Neural cell (in vitro differentiated cells): ENCODE measurements around the gene C17orf58. TPM values are rescaled to one million over a fixed set of nuclear protein-coding genes. Genes with fewer than 3 reads are reported as not detected.
"Not testable (repeated sequence)": the region's sequence is repeated elsewhere in the genome, so short reads cannot be mapped to it uniquely, and the experiment has no call there.

ENCODE experiments used
- H2AFZ ChIP-seq: fragments of 200-600, 300-800 bp; sonication (generic), shearing (Covaris generic); 2 replicates; pipeline ENCODE4 v1.6.0; 2014; ENCODE audit warnings: low read depth, mild to moderate bottlenecking, antibody characterized with exemption, low read length, moderate library complexity
- H3F3A ChIP-seq: fragments of 200-600 bp; shearing (Covaris generic); 2 replicates; pipeline ENCODE4 v1.6.1; 2016; ENCODE audit warnings: mild to moderate bottlenecking, moderate library complexity, mixed read lengths, antibody characterized with exemption, low read length; ENCODE audit not compliant: insufficient read depth, poor library complexity, severe bottlenecking
- H3K27ac ChIP-seq: fragments of 200-600, 300-800 bp; sonication (generic), shearing (Covaris generic); 2 replicates; pipeline ENCODE4 v1.5.1; 2014; ENCODE audit warnings: mild to moderate bottlenecking, low read length, moderate library complexity
- H3K27me3 ChIP-seq: fragments of 300-800, 200-600 bp; sonication (generic), shearing (Covaris generic); 2 replicates; pipeline ENCODE4 v1.6.0; 2014; ENCODE audit warnings: mild to moderate bottlenecking, low read depth, low read length, moderate library complexity; ENCODE audit not compliant: insufficient read depth
- H3K36me3 ChIP-seq: fragments of 300-800, 200-600 bp; sonication (generic), shearing (Covaris generic); 2 replicates; pipeline ENCODE4 v1.5.1; 2014; ENCODE audit warnings: mild to moderate bottlenecking, antibody characterized with exemption, low read length, moderate library complexity; ENCODE audit not compliant: insufficient read depth
- H3K4me2 ChIP-seq: fragments of 300-800, 200-600 bp; sonication (generic), shearing (Covaris generic); 2 replicates; pipeline ENCODE4 v1.6.0; 2014; ENCODE audit warnings: mild to moderate bottlenecking, low read length
- H3K4me3 ChIP-seq: fragments of 300-800, 200-600 bp; sonication (generic), shearing (Covaris generic); 2 replicates; pipeline ENCODE4 v1.5.1; 2014; ENCODE audit warnings: mild to moderate bottlenecking, low read length, moderate library complexity
- H3K79me2 ChIP-seq: fragments of 200-600 bp; shearing (Covaris generic); replicated peaks from 2 replicates; pipeline ENCODE4 v1.6.0; 2014; ENCODE audit warnings: mild to moderate bottlenecking, low read length, moderate library complexity; ENCODE audit not compliant: insufficient read depth
- H3K9ac ChIP-seq: fragments of 300-800, 200-600 bp; sonication (generic), shearing (Covaris generic); 2 replicates; pipeline ENCODE4 v1.6.1; 2016; ENCODE audit warnings: mild to moderate bottlenecking, low read length, mixed read lengths
- H3K9me2 ChIP-seq: fragments of 200-600 bp; shearing (Covaris generic); 2 replicates; pipeline ENCODE4 v1.6.1; 2016; ENCODE audit warnings: mild to moderate bottlenecking, low read length, mixed read lengths; ENCODE audit not compliant: insufficient read depth
- H3K9me3 ChIP-seq: fragments of 200-600, 300-800 bp; sonication (generic), shearing (Covaris generic); 2 replicates; pipeline ENCODE4 v1.6.1; 2016; ENCODE audit warnings: mild to moderate bottlenecking, mixed run types, low read length, moderate library complexity, mixed read lengths
- H4K20me1 ChIP-seq: fragments of 200-600 bp; shearing (Covaris generic); 2 replicates; pipeline ENCODE4 v1.6.1; 2016; ENCODE audit warnings: mild to moderate bottlenecking, mixed run types; ENCODE audit not compliant: insufficient read depth
- CTCF ChIP-seq: fragments of 450-650 bp; IDR thresholded peaks from 2 replicates; pipeline ENCODE4 v1.5.1; 2014; ENCODE audit warnings: antibody characterized with exemption, mild to moderate bottlenecking, moderate library complexity; ENCODE audit not compliant: poor library complexity, severe bottlenecking
- EP300 ChIP-seq: fragments of 450-650 bp; conservative IDR thresholded peaks from 2 replicates; pipeline ENCODE4 v1.6.1; 2014; ENCODE audit warnings: antibody characterized with exemption, mild to moderate bottlenecking, moderate library complexity; ENCODE audit not compliant: poor library complexity, severe bottlenecking
- EZH2 ChIP-seq: fragments of 200-600, 300-800 bp; shearing (Covaris generic), sonication (generic); IDR thresholded peaks from 2 replicates; pipeline ENCODE4 v1.6.1; 2014; ENCODE audit warnings: antibody characterized with exemption, low read length, borderline replicate concordance, mild to moderate bottlenecking; ENCODE audit not compliant: insufficient read depth, poor library complexity, severe bottlenecking
- MXI1 ChIP-seq: fragments of 450-650 bp; conservative IDR thresholded peaks from 2 replicates; pipeline ENCODE4 v1.6.1; 2014; ENCODE audit warnings: antibody characterized with exemption, mild to moderate bottlenecking; ENCODE audit not compliant: poor library complexity, severe bottlenecking
- POLR2AphosphoS5 ChIP-seq: IDR thresholded peaks from 2 replicates; pipeline ENCODE4 v1.6.1; 2012
- RAD21 ChIP-seq: fragments of 450-650 bp; conservative IDR thresholded peaks from 2 replicates; pipeline ENCODE4 v1.6.1; 2014; ENCODE audit warnings: antibody characterized with exemption, mild to moderate bottlenecking, moderate library complexity
- REST ChIP-seq: IDR thresholded peaks from 2 replicates; pipeline ENCODE4 v1.6.1; 2012; ENCODE audit warnings: borderline replicate concordance
- SMC3 ChIP-seq: fragments of 450-650 bp; conservative IDR thresholded peaks from 2 replicates; pipeline ENCODE4 v1.6.1; 2014; ENCODE audit warnings: antibody characterized with exemption, mild to moderate bottlenecking, moderate library complexity; ENCODE audit not compliant: poor library complexity
- TAF1 ChIP-seq: IDR thresholded peaks from 2 replicates; pipeline ENCODE4 v1.6.1; 2012; ENCODE audit warnings: low read depth
- polyA plus RNA-seq: library from polyadenylated mRNA; depleted of rRNA; stranded (reverse); fragments of >200 nt; gene quantifications from 2 replicates; pipeline ENCODE4 v1.2.3, GENCODE V29; 2014

Gene C17orf58
- polyA plus RNA-seq, 1 donor from 2014 or later, result 54.5 TPM

- Histone ChIP-seq H2AFZ (no peak overlapping the region), H3K9me3 (no peaks in the 10 kb centered on the region), H3K9me2 (no peaks in the 10 kb centered on the region), H3K4me3 (no peak overlapping the region), H4K20me1 (no peaks in the 10 kb centered on the region), H3F3A (no peaks in the 10 kb centered on the region), H3K27ac (no peak overlapping the region), H3K36me3 (no peaks in the 10 kb centered on the region), H3K4me2 (no peak overlapping the region), H3K9ac (no peak overlapping the region), H3K79me2 (no peaks in the 10 kb centered on the region), H3K27me3 (no peaks in the 10 kb centered on the region)
- TF ChIP-seq REST (no peak), TAF1 (no peak), POLR2AphosphoS5 (no peak), CTCF (no peak), EZH2 (no peak), RAD21 (no peak), MXI1 (no peak), SMC3 (no peak), EP300 (no peak)
These were observed 15.8 kb downstream of the C17orf58 start for GRCh38 chr17:67980456-67980855.

- not testable (repeated sequence) for H3K27me3 ChIP-seq, H2AFZ ChIP-seq, H3K9me3 ChIP-seq, H4K20me1 ChIP-seq, H3K9me2 ChIP-seq, H3K4me2 ChIP-seq, H3K4me3 ChIP-seq, H3F3A ChIP-seq, H3K9ac ChIP-seq, H3K36me3 ChIP-seq, H3K79me2 ChIP-seq, H3K27ac ChIP-seq
These were observed 20.0 kb downstream of the C17orf58 start for GRCh38 chr17:67976306-67976705.

- Histone ChIP-seq H3K9ac (no peak overlapping the region), H3K4me2 (no peak overlapping the region)
These were observed 21.6 kb downstream of the C17orf58 start for GRCh38 chr17:67974598-67975066.

More at GRCh38 chr17:67974598-67975066, 21.6 kb downstream of the C17orf58 start:
- Histone ChIP-seq H3K79me2 (no peaks in the 10 kb centered on the region), H3K4me3 (no peak overlapping the region), H3K27me3 (no peaks in the 10 kb centered on the region), H3K9me2 (no peaks in the 10 kb centered on the region), H3F3A (no peaks in the 10 kb centered on the region), H3K36me3 (peaks cover 5% of the 10 kb centered on the region), H3K9me3 (no peaks in the 10 kb centered on the region), H4K20me1 (no peaks in the 10 kb centered on the region), H3K27ac (no peak overlapping the region), H2AFZ (no peak overlapping the region)
- no peak for TF ChIP-seq REST
- no peak for TF ChIP-seq SMC3
- no peak for TF ChIP-seq MXI1
- no peak for TF ChIP-seq EP300
- no peak for TF ChIP-seq RAD21
- no peak for TF ChIP-seq TAF1
- TF ChIP-seq POLR2AphosphoS5, result no peak
- no peak for TF ChIP-seq CTCF
- TF ChIP-seq EZH2, result no peak
